Sigmoid colon (tissue), 4 donors: ENCODE data around the gene TBC1D2.

Source experiments
- CTCF ChIP-seq, 4 experiments: fragments of 450-650 bp in 3 of 4; fragments of 200-600 bp in 1 of 4; IDR thresholded peaks; one replicate each; pipeline ENCODE4 v1.5.1; 2016 to 2019; ENCODE audit warnings: antibody characterized with exemption in 4 of 4, mild to moderate bottlenecking in 3 of 4, moderate library complexity in 2 of 4
- EP300 ChIP-seq, 4 donors: sonication (generic); formaldehyde crosslinking; IDR thresholded peaks; one replicate each; pipeline ENCODE4 v1.6.1; 2017; ENCODE audit warnings: antibody characterized with exemption in 4 of 4
- POLR2A ChIP-seq, 2 donors: fragments of 450-650 bp; IDR thresholded peaks; one replicate each; pipeline ENCODE4 v1.6.1; 2016; ENCODE audit warnings: antibody characterized with exemption in 2 of 2, mild to moderate bottlenecking in 2 of 2, moderate library complexity in 2 of 2
- POLR2AphosphoS5 ChIP-seq, 4 donors: sonication (generic); formaldehyde crosslinking; IDR thresholded peaks; one replicate each; pipeline ENCODE4 v1.6.1; 2017; ENCODE audit warnings: antibody characterized with exemption in 4 of 4

GRCh38 chr9:98168941-98169488 is 86.4 kb downstream of the TBC1D2 start:
- TF ChIP-seq CTCF (IDR thresholded peaks at IDR 0.05) = no peak
- no peak for TF ChIP-seq POLR2AphosphoS5 (IDR thresholded peaks at IDR 0.05)
- TF ChIP-seq EP300 (IDR thresholded peaks at IDR 0.05) = no peak
- no peak for TF ChIP-seq POLR2A (IDR thresholded peaks at IDR 0.05)
